ENCODE data around the gene CNTLN.
"Not testable (repeated sequence)": the region's sequence is repeated elsewhere in the genome, so short reads cannot be mapped to it uniquely, and the experiment has no call there.

CNTLN gene

DNA sequence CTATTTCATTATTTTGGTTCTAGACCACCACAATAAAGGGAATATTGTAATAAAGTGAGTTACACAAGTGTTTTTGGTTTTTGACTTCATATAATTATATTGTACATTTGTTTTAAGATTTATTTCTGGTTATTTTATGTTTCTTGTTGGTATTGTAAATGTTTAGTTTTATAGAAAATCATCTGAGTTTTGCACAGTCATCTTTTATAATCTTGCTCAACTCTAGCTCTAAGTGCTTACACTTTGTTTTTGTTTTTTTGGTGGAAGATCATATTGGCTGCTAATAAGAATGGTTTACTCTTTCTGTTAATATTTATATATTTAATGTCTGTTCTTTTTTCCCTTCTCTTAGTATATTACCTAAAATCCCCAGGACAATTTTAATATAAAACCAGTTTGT is 135.0 kb downstream of the CNTLN start:
- TF ChIP-seq, protein P1, sequence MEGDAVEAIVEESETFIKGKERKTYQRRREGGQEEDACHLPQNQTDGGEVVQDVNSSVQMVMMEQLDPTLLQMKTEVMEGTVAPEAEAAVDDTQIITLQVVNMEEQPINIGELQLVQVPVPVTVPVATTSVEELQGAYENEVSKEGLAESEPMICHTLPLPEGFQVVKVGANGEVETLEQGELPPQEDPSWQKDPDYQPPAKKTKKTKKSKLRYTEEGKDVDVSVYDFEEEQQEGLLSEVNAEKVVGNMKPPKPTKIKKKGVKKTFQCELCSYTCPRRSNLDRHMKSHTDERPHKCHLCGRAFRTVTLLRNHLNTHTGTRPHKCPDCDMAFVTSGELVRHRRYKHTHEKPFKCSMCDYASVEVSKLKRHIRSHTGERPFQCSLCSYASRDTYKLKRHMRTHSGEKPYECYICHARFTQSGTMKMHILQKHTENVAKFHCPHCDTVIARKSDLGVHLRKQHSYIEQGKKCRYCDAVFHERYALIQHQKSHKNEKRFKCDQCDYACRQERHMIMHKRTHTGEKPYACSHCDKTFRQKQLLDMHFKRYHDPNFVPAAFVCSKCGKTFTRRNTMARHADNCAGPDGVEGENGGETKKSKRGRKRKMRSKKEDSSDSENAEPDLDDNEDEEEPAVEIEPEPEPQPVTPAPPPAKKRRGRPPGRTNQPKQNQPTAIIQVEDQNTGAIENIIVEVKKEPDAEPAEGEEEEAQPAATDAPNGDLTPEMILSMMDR (IDR thresholded peaks at IDR 0.05; ENCODE audit: control insufficient read depth, extremely low read depth, insufficient read depth) = no peak
- DNase-seq (ENCODE audit: low read depth) = no peak
- H3K4me3 ChIP-seq (ENCODE audit: low read depth, low read length) = no peak overlapping the region

DNA sequence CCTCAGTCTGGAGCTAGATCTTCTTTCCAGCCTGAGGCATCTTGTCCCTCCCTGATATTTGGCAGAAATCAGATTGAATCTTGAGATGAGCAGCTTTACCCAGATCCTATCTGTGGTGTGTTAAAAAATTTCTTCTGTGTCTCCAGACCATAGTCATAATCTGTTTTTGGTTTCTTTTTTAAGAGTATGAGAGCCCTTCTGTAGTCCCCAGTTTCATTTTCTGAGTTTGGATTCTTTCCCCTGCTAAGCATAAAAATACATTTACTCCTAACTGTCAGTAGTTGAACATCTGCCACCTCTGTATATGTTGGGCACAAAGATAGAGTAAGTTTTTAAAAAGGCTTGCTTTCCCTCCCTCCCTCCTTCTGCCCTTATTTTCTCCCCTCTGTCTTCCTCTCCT is 137.7 kb downstream of the CNTLN start:
- TF ChIP-seq, protein P1 (IDR thresholded peaks at IDR 0.05; ENCODE audit: control insufficient read depth, extremely low read depth, insufficient read depth) = no peak
- no peak for DNase-seq (ENCODE audit: low read depth)
- no peak overlapping the region for H3K4me3 ChIP-seq (ENCODE audit: low read depth, low read length)

DNA sequence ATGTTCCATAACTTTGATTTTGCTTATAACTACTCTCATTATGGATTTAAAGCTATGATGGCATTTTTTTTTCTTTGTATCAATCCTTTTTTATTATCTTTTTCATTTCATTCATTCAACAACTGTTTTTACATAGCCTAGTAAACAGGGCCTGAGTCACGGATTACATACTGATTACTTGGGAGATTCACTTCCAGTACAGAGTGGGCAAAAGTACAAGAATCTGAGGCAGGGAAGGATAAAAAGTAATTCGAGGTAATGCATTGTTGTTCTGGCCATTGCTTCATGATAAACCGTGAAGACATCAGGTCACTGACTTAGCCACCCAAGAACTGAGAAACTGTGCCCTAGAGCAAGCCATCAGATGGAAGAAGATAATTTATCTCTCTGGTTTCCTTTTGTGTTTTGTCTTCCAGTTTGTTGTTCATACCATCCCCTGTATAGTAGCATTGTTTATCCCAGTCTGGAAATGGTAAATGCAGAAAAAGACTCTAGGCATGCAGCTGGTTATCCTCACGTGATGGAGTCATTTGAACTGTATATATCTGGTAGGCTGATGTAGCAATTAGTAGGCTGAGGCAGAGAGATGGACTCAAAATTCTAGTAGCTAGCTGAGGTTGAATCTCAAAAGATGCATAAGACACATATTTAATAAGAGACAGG is 145.6 kb downstream of the CNTLN start:
- TF ChIP-seq, protein P1 (IDR thresholded peaks at IDR 0.05; ENCODE audit: control insufficient read depth, extremely low read depth, insufficient read depth) = no peak
- DNase-seq (ENCODE audit: low read depth) = no peak
- no peak overlapping the region for H3K4me3 ChIP-seq (ENCODE audit: low read depth, low read length)

DNA sequence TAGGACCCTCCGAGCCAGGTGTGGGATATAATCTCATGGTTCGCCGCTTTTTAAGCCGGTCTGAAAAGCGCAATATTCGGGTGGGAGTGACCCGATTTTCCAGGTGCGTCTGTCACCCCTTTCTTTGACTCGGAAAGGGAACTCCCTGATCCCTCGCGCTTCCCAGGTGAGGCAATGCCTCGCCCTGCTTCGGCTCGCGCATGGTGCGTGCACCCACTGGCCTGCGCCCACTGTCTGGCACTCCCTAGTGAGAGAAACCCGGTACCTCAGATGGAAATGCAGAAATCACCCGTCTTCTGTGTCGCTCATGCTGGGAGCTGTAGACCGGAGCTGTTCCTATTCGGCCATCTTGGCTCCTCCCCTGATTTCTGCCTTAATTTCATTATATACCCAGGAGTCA is 155.8 kb downstream of the CNTLN start:
- not testable (repeated sequence) for H3K4me3 ChIP-seq (ENCODE audit: low read depth, low read length); DNase-seq (ENCODE audit: low read depth)

DNA sequence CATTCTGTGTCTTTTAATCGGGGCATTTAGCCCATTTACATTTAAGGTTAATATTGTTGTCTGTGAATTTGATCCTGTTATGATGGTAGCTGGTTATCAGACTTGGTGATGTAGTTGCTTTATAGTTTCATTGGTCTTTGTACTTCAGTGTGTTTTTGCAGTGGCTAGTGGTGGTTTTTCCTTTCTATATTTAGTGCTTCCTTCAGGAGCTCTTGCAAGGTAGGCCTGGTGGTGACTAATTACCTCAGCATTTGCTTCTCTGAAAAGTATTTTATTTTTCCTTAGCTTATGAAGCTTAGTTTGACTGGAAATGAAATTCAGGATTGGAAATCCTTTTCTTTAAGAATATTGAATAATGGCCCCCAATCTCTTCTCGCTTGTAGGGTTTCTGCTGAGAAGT is 156.9 kb downstream of the CNTLN start:
- TF ChIP-seq, protein P1 (IDR thresholded peaks at IDR 0.05; ENCODE audit: control insufficient read depth, extremely low read depth, insufficient read depth) = no peak
- no peak for DNase-seq (ENCODE audit: low read depth)
- H3K4me3 ChIP-seq (ENCODE audit: low read depth, low read length) = no peak overlapping the region

DNA sequence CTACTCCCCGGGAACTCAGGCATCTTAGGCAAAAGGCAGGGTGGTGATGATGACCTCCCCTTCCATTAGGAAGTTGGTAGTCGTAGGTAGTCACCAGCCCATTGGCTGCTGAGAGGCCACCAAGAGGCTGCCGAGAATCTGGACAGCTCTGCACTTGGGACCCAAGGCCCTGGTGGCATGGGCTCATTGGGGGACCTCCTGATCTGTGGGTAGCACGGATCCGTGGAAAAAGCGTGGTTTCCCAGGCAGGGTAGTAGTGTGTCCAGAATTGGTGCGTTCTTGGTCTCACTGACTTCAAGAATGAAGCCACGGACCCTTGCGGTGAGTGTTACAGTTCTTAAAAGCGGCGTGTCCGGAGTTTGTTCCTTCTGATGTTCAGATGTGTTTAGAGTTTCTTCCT is 158.8 kb downstream of the CNTLN start:
- no peak for DNase-seq (ENCODE audit: low read depth)
- TF ChIP-seq, protein P1 (IDR thresholded peaks at IDR 0.05; ENCODE audit: control insufficient read depth, extremely low read depth, insufficient read depth) = no peak
- H3K4me3 ChIP-seq (ENCODE audit: low read depth, low read length) = no peak overlapping the region

DNA sequence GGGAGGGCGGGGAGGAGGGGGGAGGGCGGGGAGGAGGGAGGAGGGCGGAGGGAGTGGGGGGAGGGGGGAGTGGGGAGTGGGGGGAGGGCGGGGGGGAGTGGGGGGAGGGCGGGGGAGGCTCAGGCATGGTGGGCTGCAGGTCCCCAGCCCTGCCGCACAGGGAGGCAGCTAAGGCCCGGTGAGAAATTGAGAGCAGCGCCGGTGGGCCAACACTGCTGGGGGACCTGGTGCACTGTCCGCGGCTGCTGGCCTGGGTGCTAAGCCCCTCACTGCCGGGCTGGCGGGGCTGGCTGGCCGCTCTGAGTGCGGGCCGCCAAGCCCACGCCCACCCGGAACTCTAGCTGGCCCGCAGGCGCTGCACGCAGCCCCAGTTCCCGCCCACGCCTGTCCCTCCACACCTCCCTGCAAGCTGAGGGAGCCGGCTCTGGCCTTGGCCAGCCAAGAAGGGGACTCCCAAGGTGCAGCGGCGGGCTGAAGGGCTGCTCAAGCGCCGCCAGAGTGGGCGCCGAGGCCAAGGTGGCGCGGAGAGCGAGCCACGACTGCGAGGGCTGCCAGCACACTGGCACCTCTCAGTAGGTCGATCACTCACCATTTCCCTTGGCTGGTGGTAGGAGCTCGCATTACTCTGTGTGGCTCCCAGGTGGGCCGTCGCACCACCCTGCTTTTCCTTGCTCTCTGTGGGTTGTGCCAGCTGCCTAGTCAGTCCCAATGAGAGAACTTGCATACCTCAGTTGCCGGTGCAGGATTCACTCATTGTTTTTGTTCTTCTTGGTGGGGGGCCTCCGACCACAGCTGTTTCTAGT is 160.2 kb downstream of the CNTLN start:
- no peak overlapping the region for H3K4me3 ChIP-seq (ENCODE audit: low read depth, low read length)
- DNase-seq (ENCODE audit: low read depth) = no peak
- TF ChIP-seq, protein P1 (IDR thresholded peaks at IDR 0.05; ENCODE audit: control insufficient read depth, extremely low read depth, insufficient read depth) = no peak
